HL-60 (cell line): ENCODE data around the gene HLX.
A peak's percentile ranks its signal among the peaks of the same experiment; 100 is the strongest.

Source experiments
- DNase-seq, 2 experiments: peaks; one replicate each; pipeline ENCODE4 v3.0.0-alpha.2; 2010 to 2020; ENCODE audit warnings: low read depth in 1 of 2, low spot score in 1 of 2
- H3K27ac ChIP-seq: fragments of 250-450 bp; sonication (Bioruptor Pico); replicated peaks from 2 replicates; pipeline ENCODE4 v1.5.1; 2020; ENCODE audit warnings: mild to moderate bottlenecking, moderate library complexity
- H3K27me3 ChIP-seq: fragments of 250-450 bp; sonication (Bioruptor Pico); 2 replicates; pipeline ENCODE4 v1.5.1; 2021; ENCODE audit warnings: mild to moderate bottlenecking, moderate library complexity; ENCODE audit not compliant: insufficient read depth, poor library complexity, severe bottlenecking
- H3K4me3 ChIP-seq: replicated peaks from 2 replicates; pipeline ENCODE4 v1.5.1; 2011; ENCODE audit warnings: mild to moderate bottlenecking, control low read depth, low read length; ENCODE audit not compliant: insufficient read depth
- CTCF ChIP-seq: IDR thresholded peaks from one replicate; pipeline ENCODE4 v1.5.1; 2011; ENCODE audit warnings: low read length, control low read depth, inconsistent platforms; ENCODE audit not compliant: insufficient read depth
- GABPA ChIP-seq: IDR thresholded peaks from 2 replicates; pipeline ENCODE4 v1.6.1; 2012; ENCODE audit warnings: low read depth
- POLR2AphosphoS5 ChIP-seq: IDR thresholded peaks from 2 replicates; pipeline ENCODE4 v1.6.1; 2012; ENCODE audit warnings: low read depth
- SPI1 ChIP-seq: IDR thresholded peaks from 2 replicates; pipeline ENCODE4 v1.6.1; 2012; ENCODE audit warnings: low read depth, mild to moderate bottlenecking, borderline replicate concordance
- TF ChIP-seq, protein P1 (sequence below): IDR thresholded peaks from 2 replicates; pipeline ENCODE4 v1.6.1; 2012; ENCODE audit warnings: low read depth; ENCODE audit not compliant: insufficient replicate concordance

The HLX gene

GRCh38 chr1:220914283-220915116 is 35.3 kb downstream of the HLX start:
- TF ChIP-seq POLR2AphosphoS5, result peak; percentile 23; the same call in 1 of the 2 replicates
- TF ChIP-seq, protein P1, sequence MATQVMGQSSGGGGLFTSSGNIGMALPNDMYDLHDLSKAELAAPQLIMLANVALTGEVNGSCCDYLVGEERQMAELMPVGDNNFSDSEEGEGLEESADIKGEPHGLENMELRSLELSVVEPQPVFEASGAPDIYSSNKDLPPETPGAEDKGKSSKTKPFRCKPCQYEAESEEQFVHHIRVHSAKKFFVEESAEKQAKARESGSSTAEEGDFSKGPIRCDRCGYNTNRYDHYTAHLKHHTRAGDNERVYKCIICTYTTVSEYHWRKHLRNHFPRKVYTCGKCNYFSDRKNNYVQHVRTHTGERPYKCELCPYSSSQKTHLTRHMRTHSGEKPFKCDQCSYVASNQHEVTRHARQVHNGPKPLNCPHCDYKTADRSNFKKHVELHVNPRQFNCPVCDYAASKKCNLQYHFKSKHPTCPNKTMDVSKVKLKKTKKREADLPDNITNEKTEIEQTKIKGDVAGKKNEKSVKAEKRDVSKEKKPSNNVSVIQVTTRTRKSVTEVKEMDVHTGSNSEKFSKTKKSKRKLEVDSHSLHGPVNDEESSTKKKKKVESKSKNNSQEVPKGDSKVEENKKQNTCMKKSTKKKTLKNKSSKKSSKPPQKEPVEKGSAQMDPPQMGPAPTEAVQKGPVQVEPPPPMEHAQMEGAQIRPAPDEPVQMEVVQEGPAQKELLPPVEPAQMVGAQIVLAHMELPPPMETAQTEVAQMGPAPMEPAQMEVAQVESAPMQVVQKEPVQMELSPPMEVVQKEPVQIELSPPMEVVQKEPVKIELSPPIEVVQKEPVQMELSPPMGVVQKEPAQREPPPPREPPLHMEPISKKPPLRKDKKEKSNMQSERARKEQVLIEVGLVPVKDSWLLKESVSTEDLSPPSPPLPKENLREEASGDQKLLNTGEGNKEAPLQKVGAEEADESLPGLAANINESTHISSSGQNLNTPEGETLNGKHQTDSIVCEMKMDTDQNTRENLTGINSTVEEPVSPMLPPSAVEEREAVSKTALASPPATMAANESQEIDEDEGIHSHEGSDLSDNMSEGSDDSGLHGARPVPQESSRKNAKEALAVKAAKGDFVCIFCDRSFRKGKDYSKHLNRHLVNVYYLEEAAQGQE, result no peak
- DNase-seq, result peak; percentile 61 to 67

DNA sequence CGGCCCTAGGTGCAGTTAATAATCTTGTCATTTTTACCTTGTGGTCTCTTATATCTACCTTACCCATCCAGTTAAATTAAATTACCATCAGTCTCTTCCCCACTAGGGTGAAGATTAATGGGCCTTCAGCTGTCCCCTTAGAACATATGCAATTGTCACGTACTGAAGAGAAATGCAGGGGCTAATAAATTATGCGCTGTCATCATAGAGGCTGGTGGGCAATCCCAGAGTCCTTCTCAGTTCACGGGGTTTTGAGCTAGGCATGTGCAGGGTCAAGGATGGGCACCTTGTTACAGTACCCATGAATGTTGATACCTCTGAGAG is 35.8 kb downstream of the HLX start:
- no peak for TF ChIP-seq GABPA
- no peak for TF ChIP-seq CTCF
- TF ChIP-seq, protein P1, result no peak
- TF ChIP-seq POLR2AphosphoS5, result no peak
- no peak for TF ChIP-seq SPI1
- DNase-seq, result no peak
- H3K27me3 ChIP-seq, result no peaks in the 10 kb centered on the region
- no peak overlapping the region for H3K27ac ChIP-seq
- H3K4me3 ChIP-seq, result no peak overlapping the region

More at GRCh38 chr1:220914283-220915116, 35.3 kb downstream of the HLX start:
- Histone ChIP-seq H3K27ac (no peak overlapping the region), H3K4me3 (no peak overlapping the region), H3K27me3 (no peaks in the 10 kb centered on the region)

DNA sequence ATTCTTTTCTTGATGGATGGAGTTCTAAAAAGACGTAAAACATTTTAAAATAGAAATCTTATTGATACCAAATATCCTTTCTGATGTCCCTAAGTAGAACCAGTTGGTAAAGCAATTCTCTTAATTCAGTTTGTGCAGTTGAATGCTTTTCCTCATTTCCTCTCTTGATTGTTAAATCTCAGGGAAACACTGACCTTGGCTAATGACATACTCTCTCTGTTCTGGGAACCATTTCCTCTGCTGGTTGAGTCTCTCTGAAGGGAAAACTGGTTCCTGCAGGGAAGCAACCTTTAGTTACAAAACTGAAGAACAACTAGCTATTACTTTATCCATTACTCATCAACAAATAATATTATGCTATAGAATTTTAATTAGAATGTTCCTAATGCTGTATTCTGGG is 36.7 kb downstream of the HLX start:
- TF ChIP-seq SPI1 (no peak), POLR2AphosphoS5 (no peak), GABPA (no peak), CTCF (no peak)
- TF ChIP-seq, protein P1, result no peak

More for the DNA sequence above, 36.7 kb downstream of the HLX start:
- no peaks in the 10 kb centered on the region for H3K27me3 ChIP-seq
- DNase-seq, result no peak
- no peak overlapping the region for H3K27ac ChIP-seq
- no peak overlapping the region for H3K4me3 ChIP-seq
